H9 (cell line): Measurements from ENCODE around the gene FARS2. TPM values are rescaled to one million over a fixed set of nuclear protein-coding genes. Genes with fewer than 3 reads are reported as not detected.

Experiments
- DNase-seq: peaks from one replicate; pipeline ENCODE4 v3.0.0-alpha.2; 2017
- H2AFZ ChIP-seq: one replicate; pipeline ENCODE4 v1.6.1; 2013; ENCODE audit warnings: mild to moderate bottlenecking, low read length, control low read depth, moderate library complexity
- H2AK5ac ChIP-seq: 2 replicates; pipeline ENCODE4 v1.6.1; 2013; ENCODE audit warnings: low read length, control low read depth, mixed read lengths; ENCODE audit not compliant: insufficient read length
- H2BK120ac ChIP-seq: one replicate; pipeline ENCODE4 v1.6.1; 2013; ENCODE audit warnings: low read depth, mild to moderate bottlenecking, low read length, control low read depth, inconsistent platforms; ENCODE audit not compliant: poor library complexity, severe bottlenecking
- H2BK12ac ChIP-seq: 2 replicates; pipeline ENCODE4 v1.6.1; 2013; ENCODE audit warnings: low read length, control low read depth, mixed read lengths, low read depth; ENCODE audit not compliant: insufficient read length
- H2BK15ac ChIP-seq: 2 replicates; pipeline ENCODE4 v1.6.1; 2013; ENCODE audit warnings: low read depth, low read length, control low read depth
- H2BK20ac ChIP-seq: one replicate; pipeline ENCODE4 v1.6.1; 2013; ENCODE audit warnings: low read depth, mild to moderate bottlenecking, low read length, control low read depth, inconsistent platforms; ENCODE audit not compliant: poor library complexity, severe bottlenecking
- H2BK5ac ChIP-seq: 2 replicates; pipeline ENCODE4 v1.6.1; 2013; ENCODE audit warnings: low read length, control low read depth, mixed read lengths; ENCODE audit not compliant: insufficient read length
- H3K14ac ChIP-seq: 2 replicates; pipeline ENCODE4 v1.6.1; 2013; ENCODE audit warnings: low read length, control low read depth; ENCODE audit not compliant: insufficient read depth
- H3K18ac ChIP-seq: 2 replicates; pipeline ENCODE4 v1.6.1; 2013; ENCODE audit warnings: low read depth, mild to moderate bottlenecking, mixed read lengths, low read length, control low read depth; ENCODE audit not compliant: insufficient read length
- H3K23ac ChIP-seq: 2 replicates; pipeline ENCODE4 v1.6.1; 2013; ENCODE audit warnings: low read length, control low read depth, mixed read lengths, low read depth; ENCODE audit not compliant: insufficient read length
- H3K23me2 ChIP-seq: 2 replicates; pipeline ENCODE4 v1.6.1; 2013; ENCODE audit warnings: low read depth, mild to moderate bottlenecking, mixed read lengths, low read length, control low read depth; ENCODE audit not compliant: insufficient read length, poor library complexity, severe bottlenecking
- H3K27ac ChIP-seq: 2 replicates; pipeline ENCODE4 v1.5.1; 2013; ENCODE audit warnings: low read length, control low read depth, mixed read lengths, low read depth; ENCODE audit not compliant: insufficient read length
- H3K27me3 ChIP-seq: 2 replicates; pipeline ENCODE4 v1.6.1; 2013; ENCODE audit warnings: low read length, control low read depth, inconsistent platforms; ENCODE audit not compliant: insufficient read depth
- H3K4ac ChIP-seq: 2 replicates; pipeline ENCODE4 v1.6.1; 2013; ENCODE audit warnings: low read depth, mild to moderate bottlenecking, control low read depth, inconsistent platforms, low read length, moderate library complexity
- H3K4me1 ChIP-seq: 2 replicates; pipeline ENCODE4 v1.6.1; 2013; ENCODE audit warnings: low read length, control low read depth, inconsistent platforms; ENCODE audit not compliant: insufficient read depth
- H3K4me2 ChIP-seq: 2 replicates; pipeline ENCODE4 v1.6.1; 2013; ENCODE audit warnings: low read length, control low read depth, mixed read lengths; ENCODE audit not compliant: insufficient read length, insufficient read depth
- H3K56ac ChIP-seq: 2 replicates; pipeline ENCODE4 v1.6.1; 2013; ENCODE audit warnings: low read depth, mild to moderate bottlenecking, mixed read lengths, low read length, control low read depth; ENCODE audit not compliant: insufficient read length
- H3K79me1 ChIP-seq: 2 replicates; pipeline ENCODE4 v1.6.1; 2013; ENCODE audit warnings: low read depth, mild to moderate bottlenecking, moderate library complexity, low read length, control low read depth, inconsistent platforms; ENCODE audit not compliant: insufficient read depth, poor library complexity, severe bottlenecking
- H3K79me2 ChIP-seq: 2 replicates; pipeline ENCODE4 v1.6.1; 2013; ENCODE audit warnings: low read length, control low read depth, inconsistent platforms; ENCODE audit not compliant: insufficient read depth
- H3K9ac ChIP-seq: 2 replicates; pipeline ENCODE4 v1.6.1; 2013; ENCODE audit warnings: low read length, control low read depth, mixed read lengths; ENCODE audit not compliant: insufficient read length; ENCODE audit errors: extremely low read depth
- H3K9me3 ChIP-seq: one replicate; pipeline ENCODE4 v1.6.1; 2013; ENCODE audit warnings: low read depth, low read length, inconsistent platforms; ENCODE audit not compliant: control insufficient read depth
- H3T11ph ChIP-seq: one replicate; pipeline ENCODE4 v1.6.1; 2013; ENCODE audit warnings: mild to moderate bottlenecking, low read length, control low read depth, inconsistent platforms
- H4K20me1 ChIP-seq: one replicate; pipeline ENCODE4 v1.6.1; 2013; ENCODE audit not compliant: control insufficient read depth, insufficient read length, insufficient read depth
- H4K5ac ChIP-seq: 2 replicates; pipeline ENCODE4 v1.6.1; 2013; ENCODE audit warnings: low read depth, mild to moderate bottlenecking, mixed read lengths, low read length, control low read depth; ENCODE audit not compliant: insufficient read length
- H4K8ac ChIP-seq: replicated peaks from 2 replicates; pipeline ENCODE4 v1.6.1; 2013; ENCODE audit warnings: low read length, control low read depth, mixed read lengths, low read depth; ENCODE audit not compliant: insufficient read length
- H4K91ac ChIP-seq: 2 replicates; pipeline ENCODE4 v1.6.1; 2013; ENCODE audit warnings: low read depth, mild to moderate bottlenecking, moderate library complexity, mixed read lengths, low read length, control low read depth; ENCODE audit not compliant: insufficient read length
- H3K27ac Mint-ChIP-seq, 3 experiments: 2 replicates in 2 of 3; 3 replicates in 1 of 3; pipeline ENCODE4 v1.8.0; 2020 to 2021; ENCODE audit warnings: mixed read lengths in 3 of 3, mild to moderate bottlenecking in 1 of 3, moderate library complexity in 1 of 3
- H3K27me3 Mint-ChIP-seq: 2 replicates; pipeline ENCODE4 v1.8.0; 2021; ENCODE audit warnings: low read depth, mild to moderate bottlenecking, moderate library complexity, mixed read lengths
- H3K36me3 Mint-ChIP-seq, 3 experiments: 2 replicates in 2 of 3; 3 replicates in 1 of 3; pipeline ENCODE4 v1.8.0; 2020 to 2021; ENCODE audit warnings: low read depth in 3 of 3, mixed read lengths in 3 of 3; ENCODE audit not compliant: insufficient read depth in 1 of 3
- H3K4me1 Mint-ChIP-seq, 2 experiments: 2 replicates each; pipeline ENCODE4 v1.8.0; 2020; ENCODE audit warnings: mixed read lengths in 2 of 2
- H3K4me3 Mint-ChIP-seq, 2 experiments: 2 replicates in 1 of 2; 3 replicates in 1 of 2; pipeline ENCODE4 v1.8.0; 2020 to 2021; ENCODE audit warnings: mild to moderate bottlenecking in 2 of 2, mixed read lengths in 2 of 2, moderate library complexity in 1 of 2
- H3K9me3 Mint-ChIP-seq, 2 experiments: 2 replicates in 1 of 2; 3 replicates in 1 of 2; pipeline ENCODE4 v1.8.0; 2020; ENCODE audit warnings: mild to moderate bottlenecking in 2 of 2, mixed read lengths in 2 of 2, moderate library complexity in 1 of 2
- CTCF ChIP-seq: fragments of 200-600 bp; sonication (generic); conservative IDR thresholded peaks from 3 replicates; pipeline ENCODE4 v1.8.0; 2021; ENCODE audit warnings: antibody characterized with exemption, mild to moderate bottlenecking
- WGBS: extraction: QIAGEN DNeasy Blood & Tissue Kit; methylation state at CpG from one replicate; pipeline ENCODE4 v1.1.7; 2013; ENCODE audit warnings: missing lambda C conversion rate, low lambda C conversion rate, mixed read lengths; ENCODE audit not compliant: insufficient read length; ENCODE audit errors: extremely low coverage; 5-methylcytosine and 5-hydroxymethylcytosine counted together
- total RNA-seq: library from RNA; stranded (reverse); gene quantifications from 2 replicates; pipeline ENCODE4 v1.2.1, GENCODE V29; 2021

FARS2 gene
- total RNA-seq, 1 experiment from 2014 or later, result 8.5 TPM

- H2BK15ac ChIP-seq, result no peak overlapping the region
- no peak overlapping the region for H3K9ac ChIP-seq
- no peak for TF ChIP-seq CTCF
- no peaks in the 10 kb centered on the region for H3K4me1 ChIP-seq
- Mint-ChIP-seq H3K27ac (no peak overlapping the region), H3K27me3 (no peaks in the 10 kb centered on the region), H3K4me3 (no peak overlapping the region), H3K4me1 (peaks cover 4 to 6% of the 10 kb centered on the region in 2 experiments), H3K9me3 (no peaks in the 10 kb centered on the region), H3K36me3 (peaks cover 0 to 4% (median 0%) of the 10 kb centered on the region in 3 experiments; a peak in 4 of 7 replicates)
- no peak overlapping the region for H2AK5ac ChIP-seq
- no peak overlapping the region for H2BK120ac ChIP-seq
- no peak overlapping the region for H3K56ac ChIP-seq
- H3K9me3 ChIP-seq, result no peaks in the 10 kb centered on the region
- H3K27me3 ChIP-seq, result no peaks in the 10 kb centered on the region
- no peak for DNase-seq
- H2BK5ac ChIP-seq, result no peak overlapping the region
- H4K5ac ChIP-seq, result no peak overlapping the region
- H3K27ac ChIP-seq, result no peak overlapping the region
- H3K23me2 ChIP-seq, result no peaks in the 10 kb centered on the region
- H3K4ac ChIP-seq, result no peak overlapping the region
- no peak overlapping the region for H3K4me2 ChIP-seq
- no peak overlapping the region for H3K23ac ChIP-seq
- H3K79me1 ChIP-seq, result no peaks in the 10 kb centered on the region
- no peaks in the 10 kb centered on the region for H4K20me1 ChIP-seq
- no peak overlapping the region for H4K8ac ChIP-seq
- H4K91ac ChIP-seq, result no peak overlapping the region
- no peak overlapping the region for H3T11ph ChIP-seq
- H2BK20ac ChIP-seq, result no peak overlapping the region
- no CpG with 5 or more reads among the region's 1 CpG for WGBS
- no peaks in the 10 kb centered on the region for H3K79me2 ChIP-seq
- no peak overlapping the region for H3K18ac ChIP-seq
- no peak overlapping the region for H2AFZ ChIP-seq
- H2BK12ac ChIP-seq, result no peak overlapping the region
- H3K14ac ChIP-seq, result no peak overlapping the region
Measured at GRCh38 chr6:5536644-5537043, 275.3 kb downstream of the FARS2 start.
